Measurements from ENCODE around the gene CHMP2B.

- TF ChIP-seq USF1 (IDR thresholded peaks at IDR 0.05) (no peak), EP300 (IDR thresholded peaks at IDR 0.05; ENCODE audit: borderline replicate concordance) (no peak), TAF1 (IDR thresholded peaks at IDR 0.05; ENCODE audit: low read depth) (no peak), YY1 (IDR thresholded peaks at IDR 0.05; ENCODE audit: low read depth) (no peak), CREB1 (IDR thresholded peaks at IDR 0.05; ENCODE audit: low read depth) (no peak), TEAD4 (IDR thresholded peaks at IDR 0.05) (no peak), CEBPB (IDR thresholded peaks at IDR 0.05) (no peak), FOXM1 (IDR thresholded peaks at IDR 0.05; ENCODE audit: borderline replicate concordance, low read depth) (no peak)
Measured at GRCh38 chr3:87261925-87262324, 34.8 kb downstream of the CHMP2B start.
